Activated naive CD4-positive, alpha-beta T cell treated with anti-CD3 and anti-CD28 coated beads, Interleukin-2, amount 50 U/mL, for 72 hours (primary cell): ENCODE data around the gene PITPNM3. TPM values are rescaled to one million over a fixed set of nuclear protein-coding genes. Genes with fewer than 3 reads are reported as not detected.
A peak's percentile ranks its signal among the peaks of the same experiment; 100 is the strongest.

Source experiments
- ATAC-seq, 2 donors: fragments of 150-1000 bp; cut with Tn5 transposase; 2 replicates each; pipeline ENCODE4 v1.10.0; 2021; ENCODE audit warnings: mild to moderate bottlenecking in 2 of 2, moderate library complexity in 2 of 2
- DNase-seq, 2 donors: peaks; one replicate each; pipeline ENCODE4 v3.0.0; 2021 to 2022; ENCODE audit warnings: low spot score in 2 of 2
- H3K27ac Mint-ChIP-seq, 2 donors: one replicate each; pipeline ENCODE4 v1.8.0; 2022; ENCODE audit warnings: mild to moderate bottlenecking in 2 of 2, mixed read lengths in 2 of 2
- H3K36me3 Mint-ChIP-seq, 2 donors: one replicate each; pipeline ENCODE4 v1.8.0; 2022; ENCODE audit warnings: mixed read lengths in 2 of 2
- H3K9me3 Mint-ChIP-seq, 2 donors: one replicate each; pipeline ENCODE4 v1.8.0; 2022; ENCODE audit warnings: mixed read lengths in 2 of 2
- total RNA-seq, 2 donors: library from RNA; stranded (reverse); gene quantifications; one replicate each; pipeline ENCODE4 v1.2.3, GENCODE V29; 2022

The PITPNM3 gene
- total RNA-seq, 2 donors from 2014 or later: 0.87 to 1.2 TPM

- Mint-ChIP-seq H3K36me3 (no peaks in the 10 kb centered on the region), H3K27ac (no peak overlapping the region), H3K9me3 (no peaks in the 10 kb centered on the region)
- no peak for DNase-seq
- no peak for ATAC-seq
Observed at GRCh38 chr17:6545291-6545690, 11.1 kb downstream of the PITPNM3 start.

DNA sequence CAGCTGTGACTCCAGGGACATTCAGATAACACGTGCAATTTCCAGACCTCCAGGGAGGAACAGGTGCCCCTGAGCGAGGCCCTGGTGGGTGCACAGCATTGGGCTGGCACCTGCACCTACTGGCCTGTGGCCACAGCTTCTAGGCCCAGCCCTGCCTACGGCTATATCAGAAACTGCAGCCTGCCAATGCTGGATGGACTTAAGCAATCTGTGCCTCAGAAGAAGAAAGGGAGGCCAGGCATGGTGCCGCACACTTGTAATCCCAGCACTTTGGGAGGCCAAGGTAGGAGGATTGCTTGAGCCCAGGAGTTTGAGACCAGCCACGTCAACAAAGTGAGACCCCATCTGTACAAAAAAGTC lies 12.4 kb downstream of the PITPNM3 start:
- Mint-ChIP-seq H3K36me3 (no peaks in the 10 kb centered on the region), H3K9me3 (no peaks in the 10 kb centered on the region), H3K27ac (no peak overlapping the region)
- DNase-seq: no peak
- no peak for ATAC-seq

GRCh38 chr17:6543079-6544010 lies 13.0 kb downstream of the PITPNM3 start:
- Mint-ChIP-seq H3K36me3 (no peaks in the 10 kb centered on the region), H3K27ac (no peak overlapping the region), H3K9me3 (no peaks in the 10 kb centered on the region)
- ATAC-seq: no peak
- no peak for DNase-seq

- no peaks in the 10 kb centered on the region for H3K36me3 Mint-ChIP-seq
- H3K27ac Mint-ChIP-seq: no peak overlapping the region
- no peak for ATAC-seq
- DNase-seq: no peak
- no peaks in the 10 kb centered on the region for H3K9me3 Mint-ChIP-seq
Observed at GRCh38 chr17:6542577-6542976, 13.8 kb downstream of the PITPNM3 start.

DNA sequence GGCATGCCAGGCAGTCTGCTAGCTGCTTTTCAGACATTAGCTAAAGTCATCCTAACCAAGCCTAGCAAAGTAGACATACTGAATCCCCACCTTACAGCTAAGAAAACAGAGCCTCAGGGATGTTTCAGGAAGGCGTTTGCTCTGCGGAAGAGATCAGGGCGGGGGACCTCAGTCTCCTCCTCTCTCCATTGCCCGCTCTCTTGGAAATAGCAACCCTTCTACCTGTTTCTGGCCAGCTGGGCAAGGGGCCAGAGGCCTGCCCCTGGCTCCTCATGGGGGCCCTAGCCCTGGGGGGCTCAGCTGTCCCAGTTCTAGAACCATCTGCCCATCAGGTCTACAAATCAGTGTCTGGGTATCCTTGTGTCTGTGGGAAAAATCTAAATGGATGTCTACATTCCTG lies 14.5 kb downstream of the PITPNM3 start:
- Mint-ChIP-seq H3K36me3 (no peaks in the 10 kb centered on the region), H3K9me3 (no peaks in the 10 kb centered on the region), H3K27ac (no peak overlapping the region)
- ATAC-seq (no peak), DNase-seq (no peak)

DNA sequence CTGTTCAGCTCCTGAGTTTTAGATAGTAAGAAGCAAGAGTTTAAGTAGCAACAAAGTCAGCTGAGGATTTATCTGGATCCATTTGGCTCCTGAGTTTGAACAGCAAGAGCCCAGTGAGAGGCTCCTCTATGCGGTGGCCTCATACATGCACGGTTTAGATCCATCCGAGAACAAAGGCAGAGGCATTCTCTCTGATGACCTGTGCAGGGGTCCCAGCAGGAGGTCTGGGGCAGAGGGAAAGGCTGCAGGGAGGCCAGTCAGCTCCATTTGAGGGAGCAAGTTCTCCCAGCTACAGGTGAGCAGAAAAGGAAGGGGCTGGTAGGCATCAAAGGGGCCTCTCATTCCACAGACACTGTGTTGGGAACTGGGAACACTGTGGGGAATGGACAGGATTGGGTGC lies 16.5 kb downstream of the PITPNM3 start:
- H3K27ac Mint-ChIP-seq: no peak overlapping the region
- no peaks in the 10 kb centered on the region for H3K9me3 Mint-ChIP-seq
- no peak for DNase-seq
- no peak for ATAC-seq
- H3K36me3 Mint-ChIP-seq: no peaks in the 10 kb centered on the region

DNA sequence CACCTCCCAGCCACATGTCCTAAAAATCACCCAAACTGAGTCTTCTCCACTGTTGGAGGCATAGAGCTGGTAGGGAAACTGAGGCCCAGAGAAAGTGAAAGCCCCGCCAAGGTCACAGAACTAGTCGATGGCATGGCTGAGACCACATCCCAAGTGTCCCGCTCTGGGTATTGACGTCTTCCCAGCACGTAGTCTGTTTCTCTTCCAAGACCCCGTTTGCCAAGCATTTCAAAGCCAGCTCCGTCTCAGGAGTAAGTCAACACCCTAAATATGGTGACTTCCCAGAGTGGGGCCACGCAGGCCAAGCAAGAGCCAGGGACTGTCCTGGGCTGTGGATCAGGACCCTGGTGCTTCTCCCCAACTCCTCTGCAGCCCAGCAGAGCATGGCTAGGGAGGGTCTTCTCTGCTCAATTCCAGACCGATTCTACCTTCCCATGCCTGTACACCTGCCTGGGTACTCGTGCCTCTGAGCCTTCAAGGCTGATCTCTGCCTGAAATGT lies 19.7 kb downstream of the PITPNM3 start:
- ATAC-seq (no peak), DNase-seq (peak in 1 of 2 donors; percentile 31)
- H3K36me3 Mint-ChIP-seq: no peaks in the 10 kb centered on the region
- no peak overlapping the region for H3K27ac Mint-ChIP-seq
- H3K9me3 Mint-ChIP-seq: no peaks in the 10 kb centered on the region

GRCh38 chr17:6536053-6536452 lies 20.3 kb downstream of the PITPNM3 start:
- Mint-ChIP-seq H3K36me3 (no peaks in the 10 kb centered on the region), H3K27ac (peak overlapping the region in 1 of 2 donors; percentile 75), H3K9me3 (no peaks in the 10 kb centered on the region)
- DNase-seq (peak in 1 of 2 donors; percentile 11), ATAC-seq (no peak)

- DNase-seq: no peak
- no peaks in the 10 kb centered on the region for H3K9me3 Mint-ChIP-seq
- no peak for ATAC-seq
- no peaks in the 10 kb centered on the region for H3K36me3 Mint-ChIP-seq
- H3K27ac Mint-ChIP-seq: peak overlapping the region in 1 of 2 donors; percentile 75
Observed at GRCh38 chr17:6534846-6535514, 21.4 kb downstream of the PITPNM3 start.

- DNase-seq (no peak), ATAC-seq (no peak)
- Mint-ChIP-seq H3K36me3 (no peaks in the 10 kb centered on the region), H3K9me3 (no peaks in the 10 kb centered on the region), H3K27ac (no peak overlapping the region)
Observed at GRCh38 chr17:6532441-6532885, 23.9 kb downstream of the PITPNM3 start.

DNA sequence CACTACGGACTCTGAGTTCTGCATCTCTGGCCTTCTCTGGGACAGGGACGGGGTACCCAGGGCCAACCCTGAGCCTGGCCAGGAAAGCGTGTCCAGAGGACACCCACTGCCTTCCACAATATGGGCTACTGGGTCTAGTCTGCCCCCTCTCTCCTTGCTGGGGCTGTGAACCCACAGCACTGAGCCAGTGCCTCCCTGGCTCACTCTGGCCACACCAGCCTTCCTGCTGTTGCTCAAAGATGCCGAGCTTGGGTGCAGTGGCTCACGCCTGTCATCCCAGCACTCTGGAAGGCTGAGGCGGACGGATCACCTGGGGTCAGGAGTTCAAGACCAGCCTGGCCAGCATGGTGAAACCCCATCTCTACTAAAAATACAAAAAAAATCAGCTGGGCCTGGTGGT lies 24.8 kb downstream of the PITPNM3 start:
- H3K36me3 Mint-ChIP-seq: no peaks in the 10 kb centered on the region
- ATAC-seq (no peak), DNase-seq (peak in 1 of 2 donors; percentile 14)
- H3K27ac Mint-ChIP-seq: no peak overlapping the region
- no peaks in the 10 kb centered on the region for H3K9me3 Mint-ChIP-seq

GRCh38 chr17:6530324-6530920 lies 25.9 kb downstream of the PITPNM3 start:
- no peaks in the 10 kb centered on the region for H3K9me3 Mint-ChIP-seq
- H3K27ac Mint-ChIP-seq: no peak overlapping the region
- DNase-seq: peak in 1 of 2 donors; percentile 42
- ATAC-seq: no peak
- H3K36me3 Mint-ChIP-seq: no peaks in the 10 kb centered on the region

DNA sequence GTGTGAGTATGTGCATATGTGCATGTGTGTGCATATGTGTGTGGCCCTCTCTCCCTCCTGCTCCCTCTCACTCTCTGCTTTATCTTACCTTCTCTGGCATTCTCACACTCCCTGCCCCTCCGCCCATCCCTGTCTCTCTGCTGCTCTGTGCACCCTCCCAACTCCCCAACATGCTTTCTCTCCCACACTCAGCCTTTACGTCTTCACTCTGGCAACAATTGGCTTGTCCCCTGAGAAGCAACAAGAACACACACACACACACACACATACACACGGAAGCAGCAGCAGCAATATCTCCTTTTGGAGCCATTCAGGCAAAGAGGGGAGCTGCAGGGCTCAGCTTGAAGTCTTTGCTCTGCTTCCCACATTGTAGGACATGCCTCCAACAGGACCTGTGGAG lies 27.8 kb downstream of the PITPNM3 start:
- DNase-seq (no peak), ATAC-seq (no peak)
- Mint-ChIP-seq H3K36me3 (no peaks in the 10 kb centered on the region), H3K9me3 (no peaks in the 10 kb centered on the region), H3K27ac (no peak overlapping the region)

DNA sequence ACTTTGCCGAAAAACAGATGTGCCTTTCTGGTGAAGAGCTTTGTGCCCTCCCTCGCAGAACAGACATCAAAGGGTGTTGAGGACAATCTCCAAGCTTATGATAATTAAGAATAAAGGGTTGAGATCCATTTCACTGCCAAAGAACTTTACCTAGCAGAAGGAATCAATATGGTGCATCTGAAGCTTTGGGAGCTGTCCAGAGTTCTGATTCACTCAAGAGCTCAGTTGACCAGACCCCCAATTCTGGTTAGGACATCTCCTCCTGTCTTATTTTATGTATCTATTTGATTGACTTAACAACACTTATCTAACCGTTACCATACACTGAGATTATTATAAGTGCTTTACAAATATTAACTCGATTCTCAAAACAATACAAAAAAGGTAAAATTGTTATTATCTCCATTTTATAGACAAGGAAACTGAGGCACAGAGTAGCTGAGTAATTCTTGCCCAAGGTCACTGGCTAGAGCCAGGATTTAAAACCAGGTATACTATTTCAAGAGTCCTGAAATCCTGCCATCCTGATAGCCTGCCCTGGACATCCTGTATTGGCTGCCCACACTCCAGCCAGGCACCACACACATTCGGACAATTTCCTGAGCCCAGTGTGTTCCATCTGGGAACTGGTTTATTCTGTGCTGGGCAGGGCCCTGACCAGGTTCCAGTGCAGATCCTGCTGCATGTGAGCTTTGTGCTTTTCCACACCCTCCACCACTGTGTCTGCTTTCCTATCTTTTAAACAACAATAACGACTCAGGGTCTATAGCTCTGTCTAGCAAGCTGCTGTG lies 29.8 kb downstream of the PITPNM3 start:
- Mint-ChIP-seq H3K9me3 (no peaks in the 10 kb centered on the region), H3K36me3 (no peaks in the 10 kb centered on the region), H3K27ac (no peak overlapping the region)
- ATAC-seq (no peak), DNase-seq (peak in 1 of 2 donors; percentile 23)

DNA sequence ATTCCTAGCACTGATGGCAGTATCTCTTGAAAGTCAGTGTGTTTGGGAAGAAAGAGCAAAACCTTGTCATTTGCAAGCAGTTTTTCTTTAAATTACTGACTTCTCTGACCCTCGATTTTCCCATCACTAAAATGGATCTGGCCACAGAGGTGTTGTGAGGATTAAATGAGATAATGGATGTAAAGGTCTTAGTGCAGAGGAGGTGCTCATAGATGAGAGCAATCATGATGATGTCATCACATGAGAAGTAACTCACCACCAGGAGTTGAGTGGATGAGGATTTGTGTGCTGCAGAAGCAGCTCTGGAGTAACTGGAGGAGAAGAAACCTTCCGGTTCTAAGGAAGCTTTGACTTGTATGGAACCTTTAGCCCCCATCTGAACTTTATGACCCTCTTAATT lies 30.6 kb downstream of the PITPNM3 start:
- no peak for DNase-seq
- Mint-ChIP-seq H3K36me3 (no peaks in the 10 kb centered on the region), H3K9me3 (no peaks in the 10 kb centered on the region)

GRCh38 chr17:6525141-6525540 lies 31.2 kb downstream of the PITPNM3 start:
- Mint-ChIP-seq H3K9me3 (no peaks in the 10 kb centered on the region), H3K36me3 (no peaks in the 10 kb centered on the region), H3K27ac (no peak overlapping the region)
- no peak for ATAC-seq
- peak in 1 of 2 donors; percentile 14 for DNase-seq

More for the DNA sequence above, 30.6 kb downstream of the PITPNM3 start:
- no peak overlapping the region for H3K27ac Mint-ChIP-seq
- no peak for ATAC-seq
